ENCODE measurements around the gene HMMR.
"Not testable (repeated sequence)": the region's sequence is repeated elsewhere in the genome, so short reads cannot be mapped to it uniquely, and the experiment has no call there.

HMMR gene

DNA sequence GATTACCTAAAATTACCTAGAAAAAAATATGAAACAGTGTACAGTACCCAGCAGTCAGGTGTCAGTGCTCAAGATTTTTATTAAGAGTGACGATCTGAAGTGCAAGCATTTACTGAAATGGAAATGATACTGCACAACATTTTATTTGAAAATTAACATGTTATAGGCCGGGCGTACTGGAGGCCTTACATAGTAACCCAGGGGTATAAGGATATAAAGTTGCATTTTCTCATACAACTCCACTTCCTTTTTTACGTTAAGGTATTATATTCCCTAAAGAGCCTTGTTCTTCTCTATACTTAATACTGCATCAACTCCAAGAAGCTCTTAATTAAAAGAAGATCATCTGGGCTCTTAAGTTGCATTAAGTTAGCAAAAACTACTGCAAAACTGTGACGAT is 48.3 kb downstream of the HMMR start:
- DNase-seq (ENCODE audit: low read depth), result no peak

DNA sequence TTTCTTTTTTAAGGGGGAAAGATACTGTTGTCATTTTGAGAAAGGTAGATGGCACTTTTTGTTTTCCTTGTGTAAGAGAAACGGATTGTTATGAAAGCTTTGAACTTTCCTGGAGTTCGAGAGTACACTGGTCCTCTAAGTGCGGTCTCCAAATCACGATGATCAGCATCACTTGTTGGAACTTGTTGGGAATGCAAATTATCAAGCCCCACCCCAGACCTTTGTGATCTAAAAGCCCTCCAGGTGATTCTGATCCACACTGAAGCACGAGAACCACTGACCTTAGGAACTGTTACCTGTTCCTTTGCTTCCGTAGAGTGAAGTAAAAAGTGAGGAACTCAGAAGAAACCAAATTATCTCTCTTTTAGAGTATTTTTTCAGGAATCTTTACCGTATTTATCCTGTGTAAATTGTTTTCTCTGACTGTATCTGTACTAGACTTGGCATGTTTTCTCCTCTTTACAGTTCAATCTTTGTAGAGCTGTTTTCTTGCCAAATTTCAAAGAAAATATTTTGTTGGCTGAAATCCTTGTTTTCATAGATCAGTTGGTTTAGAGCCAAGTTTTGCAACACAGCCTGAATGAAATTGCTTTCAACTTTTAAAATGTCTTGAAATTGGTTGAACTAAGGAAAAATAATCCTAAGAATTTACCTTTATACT is 49.0 kb downstream of the HMMR start:
- DNase-seq (ENCODE audit: low read depth), result no peak

DNA sequence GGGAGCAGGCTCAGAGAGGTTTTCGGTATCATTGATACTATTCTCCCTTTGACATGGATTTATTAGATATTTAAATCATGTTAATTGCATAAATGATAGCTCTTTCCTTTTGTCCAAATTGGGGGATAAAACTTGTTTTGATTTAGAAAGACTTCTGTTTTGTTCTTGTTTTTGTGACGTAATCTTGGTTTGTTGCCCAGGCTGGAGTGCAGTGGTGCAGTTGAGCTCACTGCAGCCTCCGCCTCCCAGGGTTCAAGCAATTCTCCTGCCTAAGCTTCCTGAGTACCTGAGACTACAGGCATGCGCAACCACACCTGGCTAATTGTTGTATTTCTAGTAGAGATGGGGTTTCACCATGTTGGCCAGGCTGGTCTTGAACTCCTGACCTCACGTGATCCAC is 52.1 kb downstream of the HMMR start:
- no peak for DNase-seq (ENCODE audit: low read depth)

DNA sequence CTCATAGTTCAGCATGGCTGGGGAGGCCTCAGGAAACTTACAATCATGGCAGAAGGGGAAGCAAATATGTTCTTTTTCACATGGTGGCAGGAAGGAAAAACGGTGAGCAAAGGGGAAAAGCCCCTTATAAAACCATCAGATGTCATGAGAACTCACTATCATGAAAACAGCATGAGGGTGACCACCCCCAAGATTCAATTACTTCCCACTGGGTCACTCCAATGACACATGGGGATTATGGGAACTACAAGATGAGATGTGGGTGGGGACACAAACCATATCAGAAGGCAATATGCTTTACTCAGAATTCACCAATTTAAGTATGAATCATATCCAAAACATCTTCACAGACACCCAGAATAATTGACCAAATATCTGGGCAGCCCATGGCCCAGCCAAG is 64.7 kb downstream of the HMMR start:
- DNase-seq (ENCODE audit: low read depth), result no peak

DNA sequence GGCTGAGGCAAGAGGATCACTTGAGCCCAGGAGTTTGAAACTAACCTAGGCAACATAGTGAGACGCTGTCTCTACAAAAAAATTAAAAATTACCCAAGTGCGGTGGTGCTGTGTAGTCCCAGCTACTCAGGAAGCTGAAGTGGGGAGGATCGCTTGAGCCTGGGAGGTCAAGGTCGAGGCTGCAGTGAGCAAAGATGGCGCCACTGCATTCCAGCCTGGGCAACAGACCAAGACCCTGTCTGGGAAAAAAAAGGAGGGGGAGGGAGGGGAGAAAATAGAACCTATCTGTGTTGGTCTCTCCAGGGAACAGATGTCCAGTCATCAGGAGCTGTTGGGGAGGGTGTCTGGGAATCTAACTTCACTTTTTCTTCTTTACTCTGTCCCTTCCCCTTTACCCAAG is 69.3 kb downstream of the HMMR start:
- DNase-seq (ENCODE audit: low read depth), result no peak

DNA sequence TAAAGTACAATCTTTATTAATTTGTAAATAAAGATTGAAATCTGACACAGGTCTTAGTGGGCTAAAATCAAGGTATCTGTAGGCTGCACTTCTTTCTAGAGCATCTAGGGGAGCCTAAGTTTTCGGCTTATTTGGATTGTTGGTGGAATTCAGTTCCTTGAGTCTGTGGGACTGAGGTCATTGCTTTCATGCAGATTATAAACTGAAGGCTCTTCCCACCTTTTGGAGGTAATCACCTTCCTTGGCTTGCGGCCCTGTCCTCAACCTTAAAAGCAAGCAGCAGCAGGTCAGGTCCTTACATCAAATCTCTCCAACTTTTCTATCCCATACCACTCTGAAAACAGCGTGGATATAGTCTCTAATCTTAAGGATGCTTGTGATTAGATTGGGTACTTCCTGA is 70.8 kb downstream of the HMMR start:
- no peak for DNase-seq (ENCODE audit: low read depth)

DNA sequence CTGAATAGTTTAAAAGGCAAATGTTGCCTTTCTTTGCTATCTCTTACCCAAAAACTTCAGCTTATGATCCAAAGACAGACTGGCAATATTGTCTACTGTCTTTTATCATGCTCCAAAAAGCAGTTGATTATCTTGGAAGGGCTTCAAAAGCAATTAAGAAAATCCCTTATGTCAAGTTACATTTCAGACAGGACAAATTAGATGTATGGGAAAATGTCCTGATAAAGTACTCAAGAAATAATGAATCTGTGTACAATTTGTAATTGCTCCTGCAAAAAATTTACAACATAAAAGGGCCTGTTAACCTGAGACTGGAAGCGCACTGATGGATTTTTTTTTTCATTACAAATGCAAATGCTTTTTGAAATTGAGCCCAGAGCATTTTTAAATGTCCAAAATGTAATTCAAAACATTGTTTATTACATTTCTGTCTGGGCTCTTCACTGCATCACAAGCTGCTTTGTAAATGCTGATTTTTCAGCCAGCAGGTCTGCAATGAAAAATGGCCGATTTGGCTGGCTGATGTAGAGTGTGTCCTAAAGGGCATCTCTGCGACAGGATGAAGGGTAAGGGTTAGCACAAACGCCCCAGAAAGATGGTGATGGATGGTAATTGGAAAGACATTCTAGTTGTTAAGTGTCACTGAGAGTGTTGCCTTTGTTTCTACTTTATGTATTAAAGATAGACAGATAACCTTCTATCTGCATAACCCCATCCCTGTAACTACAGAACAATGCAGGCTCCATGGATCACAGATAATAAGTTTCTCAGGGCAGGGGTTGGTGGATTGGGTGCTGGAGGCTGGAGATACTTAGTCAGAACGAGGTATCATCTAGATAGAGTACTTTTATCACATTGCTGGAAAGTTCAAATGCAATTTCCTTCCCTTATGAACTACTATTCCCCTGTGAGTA is 72.0 kb downstream of the HMMR start:
- DNase-seq (ENCODE audit: low read depth), result no peak

DNA sequence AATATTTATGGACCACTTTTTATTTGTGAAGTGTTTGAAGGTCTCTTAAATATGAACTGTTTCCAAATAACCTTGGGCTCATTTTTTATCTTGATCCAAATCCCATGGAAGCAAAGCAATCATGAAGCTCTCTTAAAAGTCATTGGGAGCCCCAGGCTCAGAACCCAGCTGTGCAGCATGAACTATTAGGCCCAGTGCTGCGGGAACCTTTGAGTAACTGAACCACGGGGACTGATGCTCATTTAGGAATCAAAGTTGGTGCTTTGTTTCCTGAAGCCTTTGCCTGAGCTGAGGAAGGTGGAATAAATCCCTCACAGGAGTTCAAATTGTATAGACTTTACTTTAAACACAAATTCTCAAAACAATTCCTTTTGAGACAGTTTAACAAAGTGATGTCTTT is 72.8 kb downstream of the HMMR start:
- no peak for DNase-seq (ENCODE audit: low read depth)

DNA sequence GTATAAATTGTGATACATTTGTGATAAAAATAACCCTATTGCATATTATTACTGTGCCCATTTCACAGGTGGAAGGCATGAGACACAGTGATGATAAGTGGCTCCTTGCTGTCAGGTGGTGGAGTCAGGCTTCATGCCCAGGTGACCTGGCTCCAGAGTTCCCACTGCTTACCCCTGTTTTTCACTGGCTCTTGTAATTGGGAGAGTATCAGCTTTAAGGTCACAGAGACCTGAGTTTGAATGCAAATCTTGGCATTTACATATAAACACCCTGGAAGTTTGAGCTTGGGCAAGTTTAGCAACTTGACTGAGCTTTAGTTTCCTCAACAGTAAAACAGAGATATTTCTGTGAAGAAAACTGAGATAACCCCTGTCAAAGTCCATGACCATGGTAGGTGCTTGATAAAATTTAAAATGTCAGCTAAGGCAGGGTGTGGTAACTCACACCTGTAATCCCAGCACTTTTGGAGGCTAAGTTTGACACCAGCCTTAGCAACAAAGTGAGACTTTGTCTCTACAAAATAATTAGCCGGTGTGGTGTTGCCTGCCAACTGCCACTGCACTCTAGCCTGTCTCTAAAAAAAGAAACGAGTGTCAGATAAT is 74.2 kb downstream of the HMMR start:
- DNase-seq (ENCODE audit: low read depth), result no peak

DNA sequence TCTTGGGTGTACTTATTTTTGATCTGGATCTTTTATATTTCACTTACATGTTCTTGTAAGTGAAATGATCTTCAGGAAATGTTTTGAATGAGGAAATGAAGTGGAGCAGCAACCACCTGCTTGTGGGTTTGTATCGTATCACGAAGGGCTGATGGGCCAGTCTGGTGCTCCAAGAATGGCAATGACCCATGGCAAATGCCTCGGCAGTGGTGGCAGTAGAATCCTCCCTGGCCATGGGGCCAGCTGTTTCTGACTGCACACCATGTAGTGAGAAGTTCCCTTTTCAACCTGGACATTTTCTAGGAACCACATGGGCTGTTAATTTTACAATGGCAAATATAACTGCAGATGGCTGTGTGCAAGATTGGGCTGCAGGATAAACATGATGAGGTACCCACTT is 74.9 kb downstream of the HMMR start:
- DNase-seq (ENCODE audit: low read depth), result no peak

DNA sequence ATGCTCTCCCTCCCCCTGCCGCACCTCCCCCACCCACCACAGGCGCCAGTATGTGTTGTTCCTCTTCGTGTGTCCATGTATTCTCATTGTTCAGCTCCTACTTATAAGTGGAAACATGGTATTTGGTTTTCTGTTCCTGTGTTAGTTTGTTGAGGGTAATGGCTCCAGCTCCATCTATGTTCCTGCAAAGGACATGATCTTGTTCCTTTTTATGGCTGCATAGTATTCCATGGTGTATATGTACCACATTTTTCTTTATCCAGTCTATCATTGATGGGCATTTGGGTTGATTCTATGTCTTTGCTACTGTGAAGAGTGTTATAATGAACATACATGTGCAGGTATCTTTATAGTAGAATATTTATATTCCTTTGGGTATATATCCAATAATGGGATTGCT is 76.0 kb downstream of the HMMR start:
- not testable (repeated sequence) for DNase-seq (ENCODE audit: low read depth)

DNA sequence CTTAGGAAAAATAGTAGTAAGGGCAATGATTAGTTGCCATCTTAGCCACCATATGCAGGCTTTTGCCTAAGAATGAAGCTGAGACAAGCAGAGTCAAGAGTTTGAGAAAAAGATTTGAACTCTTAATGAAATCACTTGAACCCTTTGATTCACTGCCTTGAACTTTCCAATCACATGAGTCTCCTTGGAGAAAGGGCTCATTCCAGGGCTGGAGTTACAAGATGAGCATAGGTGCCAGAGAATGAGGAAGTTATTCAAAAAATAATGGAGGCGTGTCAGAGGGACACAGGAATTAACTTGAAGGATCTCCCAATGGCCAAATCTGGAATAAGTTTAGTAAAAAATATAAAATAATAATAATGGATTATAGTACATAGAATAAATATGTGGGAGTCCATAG is 80.3 kb downstream of the HMMR start:
- DNase-seq (ENCODE audit: low read depth), result no peak

Measured in activated T-cell treated with anti-CD3 and anti-CD28 coated beads for 1 hour (primary cell).